Embryonic facial prominence (tissue), 1 donor: ENCODE results near the gene HTR2B.
"Not testable (repeated sequence)": the region's sequence is repeated elsewhere in the genome, so short reads cannot be mapped to it uniquely, and the experiment has no call there.

Experiments
- DNase-seq: peaks from one replicate; pipeline ENCODE4 v3.0.0-alpha.2; 2016; ENCODE audit errors: extremely low spot score

Gene HTR2B

GRCh38 chr2:231133365-231134099 lies 8.7 kb upstream of the HTR2B start:
- no peak for DNase-seq

- DNase-seq = no peak
These were observed 7.3 kb upstream of the HTR2B start for GRCh38 chr2:231132129-231132528.

GRCh38 chr2:231130336-231131056 lies 5.7 kb upstream of the HTR2B start:
- no peak for DNase-seq

DNA sequence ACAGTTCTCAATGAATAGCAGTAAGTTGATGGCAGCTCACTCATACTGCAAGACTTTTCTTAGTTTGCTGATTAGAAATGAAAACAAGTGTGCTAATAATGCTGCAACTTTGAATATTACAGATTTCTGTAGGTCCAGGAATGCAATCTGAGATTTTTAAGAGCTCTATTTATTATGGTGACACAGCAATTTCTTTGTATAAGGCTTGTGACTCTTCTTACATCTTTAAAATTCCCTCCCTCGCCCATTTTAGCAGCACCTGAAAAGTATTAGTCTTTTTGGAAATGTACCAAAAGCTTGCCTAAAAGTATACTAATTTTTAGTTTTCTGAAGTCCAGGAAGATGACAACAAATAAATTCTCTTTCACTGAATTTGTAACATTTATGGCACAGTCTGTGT lies 4.4 kb upstream of the HTR2B start:
- DNase-seq = no peak

GRCh38 chr2:231128541-231128940 lies 3.7 kb upstream of the HTR2B start:
- no peak for DNase-seq

GRCh38 chr2:231127936-231128335 lies 3.1 kb upstream of the HTR2B start:
- DNase-seq = no peak

DNA sequence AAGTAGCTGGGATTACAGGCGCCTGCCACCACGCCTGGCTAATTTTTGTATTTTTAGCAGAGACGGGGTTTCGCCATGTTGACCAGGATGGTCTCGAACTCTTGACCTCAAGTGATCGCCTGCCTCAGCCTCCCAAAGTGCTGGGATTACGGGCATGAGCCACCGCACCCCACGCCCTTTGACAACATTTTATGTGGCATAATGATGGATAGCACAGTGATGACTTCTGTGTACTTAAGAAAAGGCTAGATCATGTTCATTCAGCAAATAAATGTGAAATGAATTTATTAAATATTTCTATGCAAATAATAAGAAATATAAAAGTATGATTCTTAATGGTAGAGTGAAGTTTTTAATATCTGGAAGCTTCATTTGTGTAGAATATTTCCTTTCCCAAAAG lies 2.6 kb upstream of the HTR2B start:
- no peak for DNase-seq

- DNase-seq = no peak
These were observed 1.3 kb upstream of the HTR2B start for GRCh38 chr2:231126123-231126522.

DNA sequence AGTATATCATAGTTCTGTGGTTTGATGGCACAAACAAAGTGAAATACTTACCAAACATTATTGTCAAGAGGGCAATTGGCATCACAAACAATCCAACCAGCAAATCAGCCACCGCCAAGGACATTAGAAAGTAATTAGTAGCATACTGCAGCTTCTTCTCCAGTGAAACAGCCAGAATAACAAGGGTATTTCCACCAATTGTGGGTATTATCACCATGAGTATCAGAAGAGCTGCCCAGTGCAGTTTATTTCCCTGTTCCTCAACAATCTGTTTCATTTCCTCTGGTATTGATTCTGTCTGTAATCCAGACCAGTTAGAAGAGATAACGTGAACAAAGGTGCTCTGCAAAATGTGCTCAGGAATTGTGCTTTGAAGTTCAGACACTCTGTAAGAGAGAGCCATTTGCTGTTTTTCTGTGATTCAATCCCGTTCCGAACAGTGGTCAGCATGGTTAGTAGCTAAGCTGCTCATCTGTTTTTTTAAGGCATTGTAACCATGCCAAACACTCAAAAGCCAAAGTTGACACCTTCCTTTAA lies 1.4 kb downstream of the HTR2B start:
- no peak for DNase-seq

DNA sequence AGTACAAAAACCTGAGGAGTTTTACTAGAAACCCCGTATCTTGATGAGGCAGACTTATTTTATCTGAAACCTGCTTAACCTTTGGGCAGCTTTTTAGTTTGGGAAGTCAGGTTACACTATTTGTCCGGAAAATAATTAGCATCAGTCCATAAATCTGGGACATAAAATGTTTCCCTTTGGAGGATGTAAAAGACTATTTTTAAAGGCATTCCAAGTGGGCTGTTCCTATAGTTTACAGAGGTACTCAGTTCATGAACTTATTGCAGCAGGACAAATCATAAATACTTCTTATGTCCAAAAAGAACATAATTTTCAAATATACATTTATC lies 6.3 kb downstream of the HTR2B start:
- DNase-seq = no peak

GRCh38 chr2:231117922-231118613 lies 6.8 kb downstream of the HTR2B start:
- no peak for DNase-seq

DNA sequence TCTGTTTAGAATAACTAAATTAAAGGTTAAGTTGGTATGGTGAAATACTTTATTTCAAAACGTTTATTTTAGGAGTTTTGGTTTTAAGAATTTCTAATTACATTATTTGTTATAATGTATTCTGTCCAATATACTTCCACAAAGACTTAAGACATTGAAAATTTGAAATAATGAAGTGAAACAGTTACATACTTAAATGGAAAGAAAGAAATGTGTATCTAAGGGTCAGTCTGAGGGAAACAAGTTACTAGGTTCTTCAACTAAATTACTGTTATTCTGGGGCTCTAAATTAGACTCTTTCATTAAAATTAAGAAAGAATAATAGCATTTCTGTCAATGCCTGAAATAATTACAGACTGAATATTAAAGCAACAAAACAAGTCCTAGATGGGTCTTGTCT lies 7.7 kb downstream of the HTR2B start:
- DNase-seq = no peak

GRCh38 chr2:231115651-231116050 lies 9.2 kb downstream of the HTR2B start:
- DNase-seq = no peak

- no peak for DNase-seq
These were observed 11.4 kb downstream of the HTR2B start for GRCh38 chr2:231113489-231113888.

DNA sequence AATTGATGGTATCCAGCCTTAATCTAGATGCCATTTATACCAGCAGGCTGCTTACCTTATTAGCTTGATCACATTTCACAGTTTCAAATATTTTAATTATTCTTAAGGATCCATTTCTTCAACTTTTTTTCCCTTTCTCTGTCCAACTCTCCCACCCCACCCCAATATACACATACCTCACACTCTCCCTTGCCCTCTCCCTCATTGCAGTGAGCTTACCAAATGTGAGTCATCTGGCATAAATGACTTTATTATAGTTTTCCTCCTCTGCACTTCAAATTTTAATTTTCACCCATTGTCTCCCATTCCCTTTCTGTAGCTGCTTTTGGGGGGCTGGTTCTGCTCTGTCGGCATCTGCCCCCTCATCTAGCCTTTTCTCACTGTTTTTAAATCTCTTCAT lies 12.9 kb downstream of the HTR2B start:
- DNase-seq = no peak

DNA sequence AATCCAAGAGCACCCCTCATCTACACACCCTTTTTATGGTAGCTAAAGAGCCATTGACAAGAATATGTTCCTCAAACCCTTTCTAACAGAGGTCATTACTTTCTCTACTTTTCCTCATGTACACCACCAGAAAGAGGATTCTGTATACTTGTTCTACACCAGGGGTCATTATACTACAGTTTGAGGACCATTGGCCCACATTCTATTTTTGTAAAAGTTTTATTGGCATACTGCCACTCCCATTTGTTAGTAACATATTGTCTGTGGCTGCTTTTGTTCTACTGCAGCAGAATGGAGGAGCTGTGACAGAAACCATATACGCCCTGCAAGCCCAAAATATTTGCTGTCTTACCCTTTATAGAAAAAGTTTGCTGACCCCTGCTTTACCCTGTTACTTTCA lies 14.3 kb downstream of the HTR2B start:
- no peak for DNase-seq

- DNase-seq = peak; percentile 49
These were observed 20.6 kb downstream of the HTR2B start for GRCh38 chr2:231104115-231104713.

GRCh38 chr2:231102772-231103171 lies 22.1 kb downstream of the HTR2B start:
- no peak for DNase-seq

GRCh38 chr2:231100990-231101389 lies 23.9 kb downstream of the HTR2B start:
- DNase-seq = no peak

GRCh38 chr2:231100321-231100720 lies 24.5 kb downstream of the HTR2B start:
- not testable (repeated sequence) for DNase-seq

- no peak for DNase-seq
These were observed 24.9 kb downstream of the HTR2B start for GRCh38 chr2:231099918-231100317.

DNA sequence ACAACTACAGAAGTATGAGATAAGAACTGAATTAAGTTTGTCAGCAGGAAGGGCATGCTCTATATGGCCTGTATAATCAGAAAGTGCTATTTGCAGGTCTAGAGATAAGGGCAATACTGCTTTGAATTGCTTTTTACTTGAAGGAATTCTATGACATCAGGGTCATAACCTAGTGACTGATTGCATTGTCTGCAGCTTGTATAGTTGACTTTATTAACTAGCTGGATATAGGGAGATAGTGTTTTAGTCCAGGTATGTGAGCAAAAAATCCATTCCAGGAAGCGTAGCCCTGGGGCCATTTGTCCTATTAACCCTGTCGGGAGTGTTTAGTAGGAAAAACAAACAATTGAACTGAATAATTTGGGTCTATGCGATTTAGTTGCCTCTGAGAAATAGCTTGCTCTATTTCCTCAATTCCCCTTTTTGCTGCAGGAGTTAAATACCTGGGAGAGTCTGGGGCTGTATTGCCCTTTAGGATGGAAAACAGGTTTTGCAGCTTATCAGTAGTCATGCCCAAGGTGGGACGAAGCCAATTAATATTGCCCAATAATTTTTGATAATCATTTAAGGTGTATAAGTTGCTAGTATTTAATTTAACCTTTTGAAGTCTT lies 30.0 kb downstream of the HTR2B start:
- DNase-seq = no peak
